Measurements from ENCODE around the gene SMAP1. TPM values are rescaled to one million over a fixed set of nuclear protein-coding genes. Genes with fewer than 3 reads are reported as not detected.
"Not testable (repeated sequence)": the region's sequence is repeated elsewhere in the genome, so short reads cannot be mapped to it uniquely, and the experiment has no call there.

Gene SMAP1
- total RNA-seq, 2 donors from 2014 or later: 47.4 to 48.4 TPM

DNA sequence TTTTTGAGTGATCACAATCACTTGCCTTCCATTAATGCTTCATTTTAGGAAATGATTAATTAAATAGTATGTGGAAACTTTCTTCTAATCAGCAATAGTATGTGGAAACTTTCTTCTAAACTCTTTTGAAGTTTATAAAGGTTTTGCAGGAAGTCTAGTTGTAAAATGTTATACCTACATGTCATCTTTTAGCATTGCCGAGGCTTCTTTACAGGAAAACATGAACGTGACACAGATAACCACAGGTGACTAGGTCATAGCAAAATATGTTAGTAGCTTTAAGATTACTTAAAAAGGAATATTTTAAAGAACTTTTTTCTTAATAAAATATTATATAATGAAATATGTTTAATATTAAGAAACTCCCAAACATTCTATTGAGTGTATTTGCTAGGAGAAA is 56.8 kb downstream of the SMAP1 start:
- no peak for DNase-seq
- intact Hi-C loops (cut with DNase I, micrococcal nuclease): no loop called here
- ATAC-seq: no peak

- ATAC-seq: no peak
- no peak for DNase-seq
- intact Hi-C loops (cut with DNase I, micrococcal nuclease): no loop called here
Measured at GRCh38 chr6:70725817-70726415, 58.2 kb downstream of the SMAP1 start.

DNA sequence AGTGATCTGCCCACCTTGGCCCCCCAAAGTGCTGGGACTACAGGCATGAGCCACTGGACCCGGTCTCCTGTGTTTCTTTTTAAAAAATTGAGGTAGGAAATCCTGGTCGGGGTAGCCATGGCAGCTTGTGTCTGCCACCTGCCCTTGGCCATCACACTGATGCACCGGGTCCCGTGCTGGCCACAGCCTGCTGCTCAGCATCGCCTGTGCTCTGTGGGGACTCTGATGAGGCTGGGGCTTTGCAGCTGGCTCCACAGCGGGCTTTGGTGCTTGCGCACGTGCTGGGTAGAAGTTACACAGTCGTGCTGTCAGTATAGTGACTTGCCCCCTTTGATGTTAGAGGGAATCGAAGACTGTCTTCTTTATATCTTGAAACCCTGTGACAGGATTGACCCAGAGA is 66.7 kb downstream of the SMAP1 start:
- DNase-seq (no peak), ATAC-seq (no peak)
- intact Hi-C loops (cut with DNase I, micrococcal nuclease): no loop called here

DNA sequence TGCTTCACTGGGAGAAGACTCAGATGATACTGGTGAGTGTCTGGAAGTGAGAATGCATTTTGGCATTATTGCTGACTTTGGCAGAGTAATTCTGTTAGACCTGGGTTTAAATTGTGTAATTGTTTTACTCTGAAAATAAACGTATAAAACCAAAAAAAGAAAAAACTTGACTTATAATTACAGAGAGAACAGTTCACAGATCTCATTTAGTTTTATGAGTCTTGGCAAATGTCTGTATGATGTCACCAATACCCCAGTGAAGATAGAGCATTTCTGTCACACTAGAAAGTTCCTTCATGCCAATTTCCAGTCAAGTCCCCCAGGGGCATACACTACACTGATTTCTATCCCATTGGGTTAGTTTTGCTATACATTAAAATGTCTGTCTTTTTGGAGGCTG is 67.3 kb downstream of the SMAP1 start:
- no peak for ATAC-seq
- intact Hi-C loops (cut with DNase I, micrococcal nuclease): no loop called here

DNA sequence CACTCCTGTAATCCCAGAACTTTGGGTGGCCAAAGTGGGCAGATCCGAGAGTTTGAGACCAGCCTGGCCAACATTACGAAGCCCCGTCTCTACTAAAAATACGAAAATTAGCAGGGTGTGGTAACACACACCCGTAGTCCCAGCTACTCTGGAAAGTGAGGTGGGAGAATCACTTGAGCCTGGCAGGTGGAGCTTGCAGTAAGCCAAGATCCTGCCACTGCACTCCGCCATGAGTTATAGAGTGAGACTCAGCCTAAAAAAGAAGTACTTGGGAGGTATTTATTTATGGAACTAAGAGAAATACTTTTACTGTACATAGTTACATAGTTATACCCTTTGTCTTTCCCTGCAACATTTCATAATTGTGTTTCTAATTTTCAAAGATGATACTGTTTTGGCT is 67.8 kb downstream of the SMAP1 start:
- ATAC-seq: no peak

More for the DNA sequence above, 67.3 kb downstream of the SMAP1 start:
- DNase-seq: no peak

DNA sequence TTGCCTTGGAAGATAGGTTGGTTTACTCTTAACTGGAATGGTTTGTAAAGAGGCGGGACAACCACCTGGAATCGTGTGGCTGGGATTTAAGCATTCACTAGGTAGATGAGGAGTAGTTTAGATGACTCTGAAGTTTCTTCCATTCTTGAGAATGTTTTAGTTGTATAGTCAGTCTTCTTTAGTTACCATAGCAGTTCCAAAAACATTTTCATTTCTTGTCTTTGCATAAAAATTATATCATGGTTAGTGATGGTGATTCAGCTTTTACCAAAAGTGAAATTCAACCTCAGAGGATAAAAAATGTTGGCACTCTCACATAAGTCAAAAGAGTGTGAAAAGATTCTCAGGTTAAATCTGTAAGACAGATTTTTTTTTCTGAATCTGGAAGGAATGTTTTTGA is 70.3 kb downstream of the SMAP1 start:
- DNase-seq (no peak), ATAC-seq (no peak)
- intact Hi-C loops (cut with DNase I, micrococcal nuclease): no loop called here

More for the DNA sequence above, 67.8 kb downstream of the SMAP1 start:
- DNase-seq: no peak
- intact Hi-C loops (cut with DNase I, micrococcal nuclease): no loop called here

- intact Hi-C loops (cut with DNase I, micrococcal nuclease): no loop called here
- no peak for DNase-seq
Measured at GRCh38 chr6:70739534-70739933, 71.9 kb downstream of the SMAP1 start.

GRCh38 chr6:70740746-70741145 is 73.1 kb downstream of the SMAP1 start:
- DNase-seq; ATAC-seq; intact Hi-C loops (cut with DNase I, micrococcal nuclease): not testable (repeated sequence)

More at GRCh38 chr6:70739534-70739933, 71.9 kb downstream of the SMAP1 start:
- no peak for ATAC-seq

DNA sequence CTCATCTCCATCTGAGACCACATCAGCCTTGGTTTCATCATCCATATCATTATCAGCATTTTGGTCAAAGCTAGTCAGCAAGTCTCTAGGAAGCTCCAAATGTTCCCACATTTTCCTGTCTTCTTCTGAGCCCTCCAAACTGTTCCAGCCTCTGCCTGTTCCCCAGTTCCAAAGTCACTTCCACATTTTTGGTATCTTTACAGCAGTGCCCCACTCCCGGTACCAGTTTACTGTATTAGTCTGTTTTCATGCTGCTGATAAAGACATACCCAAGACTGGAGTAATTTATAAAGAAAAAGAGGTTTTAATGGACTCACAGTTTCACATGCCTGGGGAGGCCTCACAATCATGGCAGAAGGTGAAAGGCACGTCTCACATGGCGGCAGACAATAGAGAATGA is 74.8 kb downstream of the SMAP1 start:
- intact Hi-C loops (cut with DNase I, micrococcal nuclease); ATAC-seq; DNase-seq: not testable (repeated sequence)

DNA sequence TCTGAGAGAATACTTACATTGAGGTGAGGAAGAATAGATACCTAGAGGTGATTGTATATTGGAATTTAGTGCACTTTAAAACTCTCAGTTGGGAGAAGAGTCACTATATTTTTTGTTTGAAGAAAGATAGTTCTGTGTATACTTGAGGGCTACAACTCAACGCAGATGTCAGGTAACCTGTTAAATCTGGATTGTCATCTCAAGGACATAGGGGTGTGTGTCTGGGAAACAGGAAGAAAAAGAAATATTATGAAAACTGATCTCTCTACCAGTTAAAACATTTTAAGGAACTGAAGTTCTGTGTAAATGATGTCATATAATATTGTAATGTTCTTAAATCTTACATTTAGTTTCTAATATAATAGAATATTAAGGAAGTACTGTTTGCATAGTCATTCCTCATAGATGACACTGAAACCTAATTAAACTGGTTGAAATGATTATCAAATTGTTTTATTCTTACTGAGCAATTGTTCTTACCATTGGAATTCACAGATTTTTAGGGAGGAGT is 86.2 kb downstream of the SMAP1 start:
- no peak for ATAC-seq
- intact Hi-C loops (cut with DNase I, micrococcal nuclease): no loop called here
- no peak for DNase-seq

DNA sequence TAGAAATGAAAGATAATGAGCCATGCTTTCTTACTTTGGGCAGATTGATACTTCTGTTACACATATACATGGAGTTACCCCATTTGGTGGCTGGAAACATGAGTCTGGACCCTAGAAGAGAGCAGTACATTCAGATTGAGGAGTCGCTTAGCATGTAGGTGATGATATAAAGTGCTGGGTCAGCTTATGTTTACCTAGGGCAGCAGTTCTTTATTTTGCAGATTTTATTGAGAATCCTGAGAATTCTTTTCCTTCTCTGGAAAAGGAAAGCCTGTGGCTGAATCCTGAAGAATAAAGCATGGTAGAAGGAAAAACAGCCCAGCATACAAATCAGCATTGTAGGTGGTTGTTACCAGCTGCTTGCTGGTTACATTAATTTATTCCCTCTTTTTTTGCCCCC is 91.2 kb downstream of the SMAP1 start:
- DNase-seq: no peak
- intact Hi-C loops (cut with DNase I, micrococcal nuclease): no loop called here
- no peak for ATAC-seq

DNA sequence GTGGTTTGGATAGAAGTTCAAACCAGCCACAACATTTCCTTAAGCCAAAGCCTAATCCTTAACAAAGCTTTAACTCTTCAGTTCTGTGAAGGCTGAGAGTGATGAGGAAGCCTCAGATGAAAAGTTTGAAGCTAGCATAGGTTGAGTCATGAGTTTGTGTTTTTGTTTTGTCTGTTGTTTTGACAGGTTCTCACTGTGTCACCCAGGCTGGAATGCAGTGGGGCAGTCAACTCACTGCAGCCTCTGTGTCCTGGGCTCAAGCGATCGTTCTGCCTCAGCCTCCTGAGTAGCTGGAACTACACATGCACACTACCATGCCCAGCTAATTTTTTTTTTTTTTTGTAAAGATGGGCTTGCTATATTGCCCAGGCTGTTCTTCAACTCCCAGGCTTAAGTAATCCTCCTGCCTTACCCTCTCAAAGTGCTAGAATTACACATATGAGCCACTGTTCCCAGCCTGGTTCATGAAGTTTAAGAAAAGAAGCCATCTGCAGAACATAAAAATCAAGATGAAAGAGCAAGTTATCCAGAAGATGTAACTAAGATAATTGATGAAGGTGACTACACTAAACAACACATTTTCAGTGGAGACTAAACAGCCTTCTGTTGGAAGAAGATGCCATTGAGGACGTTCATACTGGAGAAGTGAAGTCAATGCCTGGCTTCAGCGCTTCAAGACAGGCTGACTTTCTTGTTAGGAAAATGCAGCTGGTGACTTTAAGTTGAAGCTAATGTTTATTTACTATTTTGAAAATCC is 96.2 kb downstream of the SMAP1 start:
- intact Hi-C loops (cut with DNase I, micrococcal nuclease): no loop called here
- DNase-seq (no peak), ATAC-seq (no peak)

DNA sequence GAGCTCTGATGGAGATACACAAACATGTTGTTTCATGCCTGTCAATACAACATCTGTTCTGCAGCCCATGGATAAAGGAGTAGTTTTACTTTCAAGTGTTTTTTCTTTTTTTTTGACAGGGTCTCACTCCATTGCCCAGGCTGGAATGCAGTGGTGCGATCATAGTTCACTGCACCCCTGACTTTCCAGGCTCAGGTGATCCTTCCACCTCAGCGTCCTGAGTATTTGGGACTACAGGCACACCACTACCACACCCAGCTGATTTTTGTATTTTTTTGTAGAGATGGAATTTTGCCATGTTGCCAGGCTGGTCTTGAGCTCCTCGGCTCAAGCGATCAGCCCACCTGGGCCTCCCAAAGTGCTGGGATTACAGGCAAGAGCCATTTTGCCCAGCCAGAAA is 97.0 kb downstream of the SMAP1 start:
- intact Hi-C loops (cut with DNase I, micrococcal nuclease): no loop called here
- no peak for ATAC-seq
- DNase-seq: no peak

GRCh38 chr6:70771351-70771750 is 103.7 kb downstream of the SMAP1 start:
- intact Hi-C loops (cut with DNase I, micrococcal nuclease); ATAC-seq; DNase-seq: not testable (repeated sequence)

GRCh38 chr6:70779934-70780333 is 112.3 kb downstream of the SMAP1 start:
- ATAC-seq (no peak), DNase-seq (no peak)
- intact Hi-C loops (cut with DNase I, micrococcal nuclease): no loop called here

GRCh38 chr6:70790483-70791224 is 123.0 kb downstream of the SMAP1 start:
- no peak for DNase-seq
- intact Hi-C loops (cut with DNase I, micrococcal nuclease): no loop called here
- no peak for ATAC-seq

DNA sequence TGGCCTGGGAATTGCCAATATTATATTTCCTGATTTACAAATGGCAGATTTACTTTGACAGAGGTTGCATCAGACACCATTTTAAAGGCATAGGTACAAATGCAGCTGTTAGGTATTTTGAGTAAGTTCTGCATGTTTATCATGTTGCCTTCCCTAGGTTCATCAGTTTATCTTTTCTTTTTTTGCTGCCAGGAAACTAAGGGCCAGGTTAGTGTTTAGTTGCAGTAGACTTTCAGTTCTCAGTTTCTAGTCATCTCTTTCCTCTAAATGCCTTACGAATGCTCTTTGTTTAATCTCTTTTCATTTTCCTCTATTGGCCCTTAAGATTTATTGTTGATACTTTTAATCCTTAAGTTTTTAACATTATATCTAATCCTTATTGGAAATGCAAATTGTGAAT is 129.9 kb downstream of the SMAP1 start:
- intact Hi-C loops (cut with DNase I, micrococcal nuclease): no loop called here
- DNase-seq: no peak
- no peak for ATAC-seq

- no peak for ATAC-seq
- intact Hi-C loops (cut with DNase I, micrococcal nuclease): no loop called here
- no peak for DNase-seq
Measured at GRCh38 chr6:70806086-70806485, 138.4 kb downstream of the SMAP1 start.

DNA sequence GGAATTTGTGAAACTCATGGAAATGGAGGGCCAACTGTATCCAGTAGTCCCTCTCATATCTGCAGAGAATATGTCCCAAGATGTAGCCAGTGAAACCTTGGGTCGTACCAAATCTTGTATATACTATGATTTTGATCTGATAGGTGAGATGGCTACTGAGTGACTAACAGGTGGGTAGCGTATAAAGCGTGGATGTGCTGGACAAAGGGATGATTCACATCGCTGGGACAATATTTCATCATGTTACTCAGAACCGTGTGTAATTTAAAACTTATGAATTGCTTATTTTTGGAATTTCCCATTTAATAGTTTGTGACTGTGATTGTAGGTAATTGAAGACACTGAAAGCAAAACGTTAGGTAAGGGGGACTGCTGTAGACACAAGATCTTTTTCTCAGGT is 144.1 kb downstream of the SMAP1 start:
- DNase-seq (no peak), ATAC-seq (no peak)
- intact Hi-C loops (cut with DNase I, micrococcal nuclease): no loop called here

- no peak for DNase-seq
- ATAC-seq: no peak
- intact Hi-C loops (cut with DNase I, micrococcal nuclease): no loop called here
Measured at GRCh38 chr6:70813885-70814284, 146.2 kb downstream of the SMAP1 start.
